SK-N-SH (cell line): ENCODE results near the gene ZNF491. TPM values are rescaled to one million over a fixed set of nuclear protein-coding genes. Genes with fewer than 3 reads are reported as not detected.

ENCODE experiments used
- CTCF ChIA-PET: fragments of 300-600, 350-600 bp; formaldehyde crosslinking; extraction: SDS; loops from one replicate; lab custom pipeline; 2021; lab: Yijun Ruan, JAX
- POLR2A ChIA-PET: fragments of 350-600 bp; sonication (Branson Sonifier 250); formaldehyde crosslinking; extraction: SDS; loops from one replicate; lab custom pipeline; 2020; ENCODE audit warnings: antibody characterized with exemption, inconsistent platforms; lab: Yijun Ruan, JAX
- DNase-seq: peaks from one replicate; pipeline ENCODE4 v3.0.0; 2012
- H2AFZ ChIP-seq: fragments of 200-600 bp; sonication (generic); 2 replicates; pipeline ENCODE4 v1.8.1; 2016; ENCODE audit warnings: antibody characterized with exemption, mild to moderate bottlenecking, low read depth
- H3F3A ChIP-seq: fragments of 200-600 bp; sonication (generic); replicated peaks from 2 replicates; pipeline ENCODE3; 2016; ENCODE audit warnings: antibody characterized with exemption, mild to moderate bottlenecking; ENCODE audit not compliant: insufficient read depth
- H3K27ac ChIP-seq, 2 experiments: fragments of 200-500 bp in 1 of 2; fragments of 200-600 bp in 1 of 2; sonication (Bioruptor generic) in 1 of 2; sonication (generic), shearing (Covaris generic) in 1 of 2; 2 replicates each; pipeline versions ENCODE4 v1.5.1 to v1.6.1; 2014 to 2016; ENCODE audit warnings: low read depth in 2 of 2, inconsistent platforms in 1 of 2, low read length in 1 of 2, mild to moderate bottlenecking in 1 of 2, mixed read lengths in 1 of 2
- H3K27me3 ChIP-seq: fragments of 200-600 bp; sonication (generic), shearing (Covaris generic); 2 replicates; pipeline ENCODE4 v1.6.1; 2016; ENCODE audit warnings: mixed run types; ENCODE audit not compliant: insufficient read depth
- H3K36me3 ChIP-seq, 2 experiments: fragments of 200-500 bp in 1 of 2; fragments of 200-600 bp in 1 of 2; sonication (Bioruptor generic) in 1 of 2; sonication (generic) in 1 of 2; replicated peaks in 1 of 2; 2 replicates each; pipeline versions ENCODE3 to v1.5.1; 2014 to 2016; ENCODE audit warnings: low read length in 1 of 2, mild to moderate bottlenecking in 1 of 2; ENCODE audit not compliant: insufficient read depth in 2 of 2, control insufficient read depth in 1 of 2
- H3K4me1 ChIP-seq, 2 experiments: fragments of 200-500 bp in 1 of 2; fragments of 200-600 bp in 1 of 2; sonication (Bioruptor generic) in 1 of 2; sonication (generic), shearing (Covaris generic) in 1 of 2; 2 replicates each; pipeline versions ENCODE4 v1.5.1 to v1.6.1; 2014 to 2016; ENCODE audit warnings: low read depth in 1 of 2, low read length in 1 of 2, mixed run types in 1 of 2; ENCODE audit not compliant: insufficient read depth in 2 of 2, control insufficient read depth in 1 of 2
- H3K4me2 ChIP-seq: fragments of 200-600 bp; sonication (generic), shearing (Covaris generic); 2 replicates; pipeline ENCODE4 v1.6.1; 2017; ENCODE audit warnings: mixed run types
- H3K4me3 ChIP-seq, 2 experiments: fragments of 200-500 bp in 1 of 2; fragments of 200-600 bp in 1 of 2; sonication (Bioruptor generic) in 1 of 2; sonication (generic), shearing (Covaris generic) in 1 of 2; 2 replicates each; pipeline versions ENCODE4 v1.5.1 to v1.8.1; 2014 to 2016; ENCODE audit warnings: low read depth in 2 of 2, inconsistent platforms in 1 of 2, low read length in 1 of 2, mild to moderate bottlenecking in 1 of 2, mixed read lengths in 1 of 2, moderate library complexity in 1 of 2
- H3K79me2 ChIP-seq: fragments of 200-600 bp; sonication (generic); 2 replicates; pipeline ENCODE4 v1.8.1; 2017; ENCODE audit warnings: mild to moderate bottlenecking; ENCODE audit not compliant: insufficient read depth
- H3K9ac ChIP-seq: fragments of 200-600 bp; sonication (generic); 2 replicates; pipeline ENCODE4 v1.6.1; 2017; ENCODE audit warnings: mixed run types
- H3K9me2 ChIP-seq: fragments of 200-600 bp; sonication (generic); 2 replicates; pipeline ENCODE4 v1.6.1; 2017; ENCODE audit warnings: mixed run types
- H3K9me3 ChIP-seq: fragments of 200-600 bp; sonication (generic); 2 replicates; pipeline ENCODE4 v1.6.1; 2017; ENCODE audit warnings: mixed run types, mild to moderate bottlenecking, moderate library complexity
- H4K20me1 ChIP-seq: fragments of 200-600 bp; sonication (generic); 2 replicates; pipeline ENCODE4 v1.6.1; 2017; ENCODE audit warnings: mild to moderate bottlenecking, mixed run types; ENCODE audit not compliant: insufficient read depth
- JUND ChIP-seq: IDR thresholded peaks from 2 replicates; pipeline ENCODE4 v1.4.0; 2012
- MAX ChIP-seq: IDR thresholded peaks from 2 replicates; pipeline ENCODE4 v1.4.0; 2012; ENCODE audit warnings: low read depth
- MXI1 ChIP-seq: IDR thresholded peaks from 2 replicates; pipeline ENCODE4 v1.6.1; 2012; ENCODE audit warnings: mild to moderate bottlenecking, low read depth, low read length, improper control_type of control experiment
- NFIC ChIP-seq: IDR thresholded peaks from 2 replicates; pipeline ENCODE4 v1.4.0; 2012; ENCODE audit warnings: borderline replicate concordance
- POLR2AphosphoS5 ChIP-seq: IDR thresholded peaks from 2 replicates; pipeline ENCODE4 v1.6.1; 2012; ENCODE audit warnings: low read depth, low read length
- RFX5 ChIP-seq: IDR thresholded peaks from 2 replicates; pipeline ENCODE4 v1.6.1; 2012; ENCODE audit warnings: mild to moderate bottlenecking, improper control_type of control experiment, low read length
- RXRA ChIP-seq: IDR thresholded peaks from 2 replicates; pipeline ENCODE4 v1.4.0; 2012; ENCODE audit warnings: low read depth, mild to moderate bottlenecking, borderline replicate concordance
- SIN3A ChIP-seq: IDR thresholded peaks from 2 replicates; pipeline ENCODE4 v1.6.1; 2012; ENCODE audit warnings: low read depth, mild to moderate bottlenecking, low read length, moderate library complexity, borderline replicate concordance
- SMC3 ChIP-seq: IDR thresholded peaks from 2 replicates; pipeline ENCODE4 v1.6.1; 2012; ENCODE audit warnings: low read depth, low read length, improper control_type of control experiment
- TAF1 ChIP-seq: IDR thresholded peaks from 2 replicates; pipeline ENCODE4 v1.6.1; 2012; ENCODE audit warnings: low read depth, mild to moderate bottlenecking, low read length, moderate library complexity, borderline replicate concordance
- TCF12 ChIP-seq: IDR thresholded peaks from 2 replicates; pipeline ENCODE4 v1.4.0; 2012
- USF1 ChIP-seq: IDR thresholded peaks from 2 replicates; pipeline ENCODE4 v1.4.0; 2012; ENCODE audit warnings: low read depth, borderline replicate concordance
- ZBTB33 ChIP-seq: IDR thresholded peaks from 2 replicates; pipeline ENCODE4 v1.4.0; 2012; ENCODE audit warnings: low read depth, borderline replicate concordance
- WGBS: methylation state at CpG from one replicate; pipeline ENCODE4 v1.1.6; 2017; ENCODE audit warnings: low lambda C conversion rate; 5-methylcytosine and 5-hydroxymethylcytosine counted together
- polyA plus RNA-seq, 3 experiments: library from polyadenylated mRNA; depleted of rRNA; stranded (reverse); fragments of >200 nt; gene quantifications; 2 replicates each; pipeline ENCODE4 v1.2.3, GENCODE V29; 2012
- TF ChIP-seq, protein P1 (sequence below): fragments of 200-600 bp; sonication (generic); IDR thresholded peaks from 2 replicates; pipeline ENCODE4 v1.6.1; 2017; ENCODE audit warnings: antibody characterized with exemption, mild to moderate bottlenecking, moderate library complexity
- TF ChIP-seq, protein P2 (sequence below): IDR thresholded peaks from 2 replicates; pipeline ENCODE4; 2012
- TF ChIP-seq, protein P3 (sequence below): fragments of 150-350 bp; IDR thresholded peaks from 2 replicates; pipeline ENCODE4 v1.6.1; 2017; ENCODE audit warnings: antibody characterized with exemption, low read length, low read depth, borderline replicate concordance

ZNF491 gene
- polyA plus RNA-seq (2012; rRNA removed) = 0.77 and 1.6 TPM in 2 replicates
- 0.82 and 1.0 TPM in 2 replicates for polyA plus RNA-seq (2012; cell fraction: cytosol; rRNA removed)
- 1.4 and 4.0 TPM in 2 replicates for polyA plus RNA-seq (2012; cell fraction: nucleus; rRNA removed)

- CTCF ChIA-PET = interaction anchor here (0.9 to 8.3 kb wide), 35 partner anchors 9 to 873 kb away, joined by 3 to 94 read pairs (median 5); partner anchors contain the start of genes ZNF433, ZNF439, ZNF440 and ZNF441
- Histone ChIP-seq H3K9me2 (no peaks in the 10 kb centered on the region), H2AFZ (peak within 1 kb of the TSS; percentile 94), H3F3A (peaks cover 11% of the 10 kb centered on the region), H3K27me3 (no peaks in the 10 kb centered on the region), H3K36me3 (no peaks in the 10 kb centered on the region), H3K4me2 (peak within 1 kb of the TSS; percentile 89), H3K9ac (peak within 1 kb of the TSS; percentile 79), H3K4me3 (peak within 1 kb of the TSS; percentile 73 to 76), H3K9me3 (no peaks in the 10 kb centered on the region), H3K79me2 (peaks cover 6% of the 10 kb centered on the region; the same call in 1 of the 2 replicates), H4K20me1 (no peaks in the 10 kb centered on the region), H3K27ac (peak within 1 kb of the TSS; percentile 44 to 81; a peak in 3 of 4 replicates), H3K4me1 (peaks cover 0 to 7% of the 10 kb centered on the region in 2 experiments; a peak in 2 of 4 replicates)
- TF ChIP-seq TCF12 (peak; percentile 18; the same call in 1 of the 2 replicates), ZBTB33 (no peak), MAX (peak; percentile 15; the same call in 1 of the 2 replicates), SIN3A (peak; percentile 58; the same call in 1 of the 2 replicates), POLR2AphosphoS5 (peak; percentile 86), USF1 (no peak), JUND (no peak), RXRA (no peak), TAF1 (peak; percentile 70), MXI1 (peak; percentile 63; the same call in 1 of the 2 replicates), SMC3 (0 out of 2 replicates have a peak, but pooled peaks have one; percentile 12), NFIC (no peak), RFX5 (peak; percentile 59; the same call in 1 of the 2 replicates)
- TF ChIP-seq, protein P1, sequence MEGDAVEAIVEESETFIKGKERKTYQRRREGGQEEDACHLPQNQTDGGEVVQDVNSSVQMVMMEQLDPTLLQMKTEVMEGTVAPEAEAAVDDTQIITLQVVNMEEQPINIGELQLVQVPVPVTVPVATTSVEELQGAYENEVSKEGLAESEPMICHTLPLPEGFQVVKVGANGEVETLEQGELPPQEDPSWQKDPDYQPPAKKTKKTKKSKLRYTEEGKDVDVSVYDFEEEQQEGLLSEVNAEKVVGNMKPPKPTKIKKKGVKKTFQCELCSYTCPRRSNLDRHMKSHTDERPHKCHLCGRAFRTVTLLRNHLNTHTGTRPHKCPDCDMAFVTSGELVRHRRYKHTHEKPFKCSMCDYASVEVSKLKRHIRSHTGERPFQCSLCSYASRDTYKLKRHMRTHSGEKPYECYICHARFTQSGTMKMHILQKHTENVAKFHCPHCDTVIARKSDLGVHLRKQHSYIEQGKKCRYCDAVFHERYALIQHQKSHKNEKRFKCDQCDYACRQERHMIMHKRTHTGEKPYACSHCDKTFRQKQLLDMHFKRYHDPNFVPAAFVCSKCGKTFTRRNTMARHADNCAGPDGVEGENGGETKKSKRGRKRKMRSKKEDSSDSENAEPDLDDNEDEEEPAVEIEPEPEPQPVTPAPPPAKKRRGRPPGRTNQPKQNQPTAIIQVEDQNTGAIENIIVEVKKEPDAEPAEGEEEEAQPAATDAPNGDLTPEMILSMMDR = peak; percentile 41; the same call in 1 of the 2 replicates
- TF ChIP-seq, protein P2, sequence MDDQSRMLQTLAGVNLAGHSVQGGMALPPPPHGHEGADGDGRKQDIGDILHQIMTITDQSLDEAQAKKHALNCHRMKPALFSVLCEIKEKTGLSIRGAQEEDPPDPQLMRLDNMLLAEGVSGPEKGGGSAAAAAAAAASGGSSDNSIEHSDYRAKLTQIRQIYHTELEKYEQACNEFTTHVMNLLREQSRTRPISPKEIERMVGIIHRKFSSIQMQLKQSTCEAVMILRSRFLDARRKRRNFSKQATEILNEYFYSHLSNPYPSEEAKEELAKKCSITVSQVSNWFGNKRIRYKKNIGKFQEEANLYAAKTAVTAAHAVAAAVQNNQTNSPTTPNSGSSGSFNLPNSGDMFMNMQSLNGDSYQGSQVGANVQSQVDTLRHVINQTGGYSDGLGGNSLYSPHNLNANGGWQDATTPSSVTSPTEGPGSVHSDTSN = peak; percentile 98
- TF ChIP-seq, protein P3, sequence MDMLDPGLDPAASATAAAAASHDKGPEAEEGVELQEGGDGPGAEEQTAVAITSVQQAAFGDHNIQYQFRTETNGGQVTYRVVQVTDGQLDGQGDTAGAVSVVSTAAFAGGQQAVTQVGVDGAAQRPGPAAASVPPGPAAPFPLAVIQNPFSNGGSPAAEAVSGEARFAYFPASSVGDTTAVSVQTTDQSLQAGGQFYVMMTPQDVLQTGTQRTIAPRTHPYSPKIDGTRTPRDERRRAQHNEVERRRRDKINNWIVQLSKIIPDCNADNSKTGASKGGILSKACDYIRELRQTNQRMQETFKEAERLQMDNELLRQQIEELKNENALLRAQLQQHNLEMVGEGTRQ = no peak
- POLR2A ChIA-PET = interaction anchor here (1.0 to 1.6 kb wide), 4 partner anchors 32 to 201 kb away, joined by 3 to 6 read pairs (median 4); partner anchors contain the start of genes ZNF441 and ZNF763
- under 1% methylated on average over 11 of the region's 56 CpGs for WGBS
- DNase-seq = peak; percentile 98
These were observed at the start of gene ZNF491 for GRCh38 chr19:11798391-11799330. Gene ZNF491 (plus strand): TSS chr19:11798523. CDS start chr19:11805954, 7,431 bp downstream.
